Parathyroid adenoma (tissue), 2 donors: Measurements from ENCODE around the gene NEK6.

Source experiments
- H2AFZ ChIP-seq: fragments of 300-600 bp; sonication (generic); one replicate; pipeline ENCODE4 v1.7.0; 2017; ENCODE audit warnings: antibody characterized with exemption, mild to moderate bottlenecking
- H3K27ac ChIP-seq: fragments of 300-600 bp; sonication (generic); one replicate; pipeline ENCODE4 v1.7.0; 2017
- H3K27me3 ChIP-seq: fragments of 300-600 bp; sonication (generic); one replicate; pipeline ENCODE4 v1.7.0; 2017; ENCODE audit warnings: low read length; ENCODE audit not compliant: control insufficient read depth, insufficient read depth
- H3K36me3 ChIP-seq: fragments of 300-600 bp; sonication (generic); one replicate; pipeline ENCODE4 v1.7.0; 2017; ENCODE audit warnings: low read length; ENCODE audit not compliant: control insufficient read depth, insufficient read depth
- H3K4me1 ChIP-seq: fragments of 300-600 bp; sonication (generic); one replicate; pipeline ENCODE4 v1.7.0; 2017; ENCODE audit warnings: control low read depth
- H3K4me2 ChIP-seq: fragments of 300-600 bp; sonication (generic); one replicate; pipeline ENCODE4 v1.7.0; 2017; ENCODE audit warnings: low read length
- H3K4me3 ChIP-seq: fragments of 300-600 bp; sonication (generic); one replicate; pipeline ENCODE4 v1.7.0; 2017; ENCODE audit warnings: low read depth, low read length
- H3K79me2 ChIP-seq: fragments of 300-600 bp; sonication (generic); one replicate; pipeline ENCODE4 v1.7.0; 2017; ENCODE audit warnings: control low read depth
- H3K9ac ChIP-seq: fragments of 300-600 bp; sonication (generic); one replicate; pipeline ENCODE4 v1.7.0; 2017; ENCODE audit warnings: mild to moderate bottlenecking
- H3K9me3 ChIP-seq: fragments of 300-600 bp; sonication (generic); one replicate; pipeline ENCODE4 v1.7.0; 2017; ENCODE audit warnings: low read length; ENCODE audit not compliant: control insufficient read depth
- TF ChIP-seq, protein P1 (sequence below): fragments of 300-600 bp; sonication (generic); IDR thresholded peaks from one replicate; pipeline ENCODE4 v1.7.0; 2017; ENCODE audit warnings: antibody characterized with exemption, mild to moderate bottlenecking
- donor health status: primary hyperparathyroidism.

Gene NEK6

DNA sequence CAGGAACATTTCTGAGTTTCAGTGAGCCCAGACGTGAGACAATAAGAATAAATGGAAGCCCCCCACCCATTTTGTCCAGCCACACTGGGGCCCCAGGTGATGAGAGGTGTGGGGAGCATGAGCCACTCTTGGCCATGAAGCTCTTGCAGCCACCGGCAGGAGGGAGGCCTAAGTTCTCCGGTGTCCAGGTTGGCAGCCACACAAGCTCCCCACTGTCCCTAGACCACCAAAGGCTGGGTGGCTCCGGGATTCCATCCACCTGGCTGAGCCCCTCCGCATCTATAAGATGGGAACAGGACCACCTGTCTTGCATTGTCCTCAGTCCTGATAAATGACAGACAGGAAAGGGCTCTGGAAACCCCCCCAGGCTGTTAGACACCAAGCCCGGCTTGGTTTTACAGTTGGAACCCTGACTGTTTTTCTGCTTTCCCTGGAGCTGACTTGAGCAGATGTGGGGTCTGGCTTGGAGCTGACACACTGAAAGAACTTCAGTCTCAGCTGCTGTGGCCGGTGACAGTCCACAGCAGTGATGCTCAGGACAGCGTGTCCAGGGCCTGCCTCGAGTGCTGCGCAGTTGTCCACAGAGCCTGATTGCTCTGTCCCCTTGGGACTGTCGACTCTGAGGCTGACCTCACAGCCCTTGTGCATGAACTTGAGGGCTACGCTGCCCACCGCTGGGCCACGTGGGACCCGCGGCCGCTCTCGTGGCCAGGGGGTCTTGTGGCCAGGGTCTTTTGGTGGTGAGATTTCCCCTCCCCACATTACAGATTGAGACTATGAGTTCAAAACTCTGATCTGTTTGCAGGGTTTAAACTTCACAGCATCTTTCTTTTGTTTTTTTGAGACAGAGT, 82.7 kb downstream of the NEK6 start:
- Histone ChIP-seq H3K27ac (no peak overlapping the region), H3K9me3 (no peaks in the 10 kb centered on the region), H3K79me2 (no peaks in the 10 kb centered on the region), H3K27me3 (no peaks in the 10 kb centered on the region), H3K36me3 (no peaks in the 10 kb centered on the region), H3K4me3 (no peak overlapping the region), H3K4me1 (no peaks in the 10 kb centered on the region), H2AFZ (no peak overlapping the region), H3K9ac (no peak overlapping the region), H3K4me2 (no peak overlapping the region)
- TF ChIP-seq, protein P1, sequence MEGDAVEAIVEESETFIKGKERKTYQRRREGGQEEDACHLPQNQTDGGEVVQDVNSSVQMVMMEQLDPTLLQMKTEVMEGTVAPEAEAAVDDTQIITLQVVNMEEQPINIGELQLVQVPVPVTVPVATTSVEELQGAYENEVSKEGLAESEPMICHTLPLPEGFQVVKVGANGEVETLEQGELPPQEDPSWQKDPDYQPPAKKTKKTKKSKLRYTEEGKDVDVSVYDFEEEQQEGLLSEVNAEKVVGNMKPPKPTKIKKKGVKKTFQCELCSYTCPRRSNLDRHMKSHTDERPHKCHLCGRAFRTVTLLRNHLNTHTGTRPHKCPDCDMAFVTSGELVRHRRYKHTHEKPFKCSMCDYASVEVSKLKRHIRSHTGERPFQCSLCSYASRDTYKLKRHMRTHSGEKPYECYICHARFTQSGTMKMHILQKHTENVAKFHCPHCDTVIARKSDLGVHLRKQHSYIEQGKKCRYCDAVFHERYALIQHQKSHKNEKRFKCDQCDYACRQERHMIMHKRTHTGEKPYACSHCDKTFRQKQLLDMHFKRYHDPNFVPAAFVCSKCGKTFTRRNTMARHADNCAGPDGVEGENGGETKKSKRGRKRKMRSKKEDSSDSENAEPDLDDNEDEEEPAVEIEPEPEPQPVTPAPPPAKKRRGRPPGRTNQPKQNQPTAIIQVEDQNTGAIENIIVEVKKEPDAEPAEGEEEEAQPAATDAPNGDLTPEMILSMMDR: no peak

DNA sequence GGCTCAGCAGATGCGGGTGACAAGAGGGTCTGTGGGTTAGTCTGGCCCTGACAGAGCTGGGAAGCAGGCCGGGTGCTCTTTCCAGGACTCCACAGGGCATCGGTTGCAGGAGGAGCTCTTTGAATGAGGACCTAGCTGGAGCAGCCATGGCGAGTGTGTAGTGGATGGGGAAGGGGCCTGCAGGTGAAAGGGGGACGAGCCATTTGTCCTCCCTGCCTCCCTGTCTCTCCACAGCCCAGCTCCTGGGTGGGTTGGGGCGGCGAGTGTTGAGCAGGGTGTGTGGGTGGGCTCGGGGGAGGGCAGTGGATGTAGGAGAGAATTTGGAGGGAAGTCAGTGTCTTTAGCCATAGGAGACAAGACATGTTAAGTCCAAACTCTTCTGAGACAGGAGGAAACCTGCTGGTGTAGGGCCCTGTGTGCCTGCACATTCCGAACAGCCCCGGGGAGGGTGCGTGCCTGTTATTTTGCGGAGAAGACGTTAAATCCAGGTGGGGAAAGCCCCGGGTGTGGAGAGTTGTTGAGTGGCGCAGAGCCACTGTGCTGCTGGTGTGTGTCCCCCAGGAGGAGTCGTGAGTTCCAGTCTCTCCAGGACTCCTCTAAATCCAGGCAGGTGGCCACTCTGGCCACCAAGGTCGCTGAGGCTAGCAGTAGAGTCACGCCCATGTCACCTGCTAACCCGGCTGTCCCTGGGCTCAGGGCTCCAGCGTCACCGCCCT, 83.9 kb downstream of the NEK6 start:
- H3K27ac ChIP-seq: no peak overlapping the region
- no peaks in the 10 kb centered on the region for H3K36me3 ChIP-seq
- H2AFZ ChIP-seq: no peak overlapping the region
- H3K27me3 ChIP-seq: no peaks in the 10 kb centered on the region
- TF ChIP-seq, protein P1: no peak
- H3K4me2 ChIP-seq: no peak overlapping the region
- H3K9ac ChIP-seq: no peak overlapping the region
- no peaks in the 10 kb centered on the region for H3K9me3 ChIP-seq
- no peak overlapping the region for H3K4me3 ChIP-seq
- no peaks in the 10 kb centered on the region for H3K79me2 ChIP-seq
- no peaks in the 10 kb centered on the region for H3K4me1 ChIP-seq

DNA sequence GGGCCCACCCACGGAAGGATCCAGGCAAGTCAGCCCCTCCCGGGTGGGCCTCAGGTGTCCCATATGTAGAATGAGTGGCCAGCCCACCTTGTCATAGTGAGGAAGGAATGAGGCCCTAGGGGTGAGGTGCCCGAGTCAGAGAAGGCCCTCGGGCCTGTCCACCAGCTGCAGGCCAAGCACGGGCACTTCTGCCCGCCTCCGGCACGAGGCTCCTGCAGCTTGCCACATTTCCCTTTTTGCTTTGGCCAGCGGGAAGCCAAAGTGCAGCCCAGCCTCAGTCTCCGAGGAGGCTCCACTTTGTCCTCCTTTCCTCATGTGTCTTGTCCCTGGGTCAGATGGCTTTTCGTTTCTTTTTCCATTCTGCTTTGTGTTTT, 84.6 kb downstream of the NEK6 start:
- H3K4me2 ChIP-seq: no peak overlapping the region
- H3K79me2 ChIP-seq: no peaks in the 10 kb centered on the region
- H3K27ac ChIP-seq: no peak overlapping the region
- H3K27me3 ChIP-seq: no peaks in the 10 kb centered on the region
- no peak overlapping the region for H3K4me3 ChIP-seq
- H3K4me1 ChIP-seq: no peaks in the 10 kb centered on the region
- no peaks in the 10 kb centered on the region for H3K36me3 ChIP-seq
- no peaks in the 10 kb centered on the region for H3K9me3 ChIP-seq
- H3K9ac ChIP-seq: no peak overlapping the region
- H2AFZ ChIP-seq: no peak overlapping the region
- TF ChIP-seq, protein P1: no peak

DNA sequence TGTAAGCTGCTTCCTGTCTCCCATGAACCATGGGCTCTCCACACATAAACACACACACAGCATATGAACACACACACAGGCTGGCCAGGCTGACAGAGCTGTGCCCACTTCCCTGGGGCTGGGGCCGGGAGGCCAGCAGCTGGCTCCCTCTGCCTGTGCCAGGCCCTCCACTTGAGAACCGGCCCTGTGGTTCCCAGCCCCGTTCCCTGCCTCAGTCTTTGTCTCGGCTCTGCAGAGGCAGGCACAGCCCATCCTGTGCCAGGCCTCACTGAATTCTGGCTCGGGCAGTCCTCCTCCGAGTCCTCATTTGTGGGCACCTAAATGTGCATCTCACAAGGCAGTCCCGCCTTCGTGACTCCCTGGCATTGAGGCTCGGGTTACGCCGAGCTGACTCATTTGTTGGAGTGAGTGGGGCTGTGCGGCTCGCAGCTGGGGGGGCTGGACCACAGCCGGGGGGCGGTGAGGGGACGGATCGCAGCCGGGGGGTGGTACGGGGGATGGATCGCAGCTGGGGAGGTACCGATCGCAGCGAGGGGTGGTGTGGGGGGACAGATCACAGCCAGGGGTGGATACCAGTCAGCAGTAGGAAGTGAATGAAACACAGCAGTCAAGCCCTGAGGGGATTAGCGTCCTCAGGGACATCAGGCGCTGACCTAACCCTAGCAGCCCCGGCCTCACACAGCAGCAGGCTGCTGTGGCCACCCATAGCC, 85.2 kb downstream of the NEK6 start:
- Histone ChIP-seq H3K27ac (no peak overlapping the region), H3K9me3 (no peaks in the 10 kb centered on the region), H3K9ac (no peak overlapping the region), H3K36me3 (no peaks in the 10 kb centered on the region), H3K79me2 (no peaks in the 10 kb centered on the region), H3K27me3 (no peaks in the 10 kb centered on the region), H2AFZ (no peak overlapping the region), H3K4me3 (no peak overlapping the region), H3K4me1 (no peaks in the 10 kb centered on the region), H3K4me2 (peak overlapping the region; percentile 24)
- TF ChIP-seq, protein P1: no peak
